Subcutaneous adipose tissue (tissue), 4 donors: ENCODE results near the gene PPAT. TPM values are rescaled to one million over a fixed set of nuclear protein-coding genes. Genes with fewer than 3 reads are reported as not detected.

Experiments used
- CTCF ChIP-seq: fragments of 450-650 bp; IDR thresholded peaks from one replicate; pipeline ENCODE4 v1.5.1; 2016; ENCODE audit warnings: low read depth, mild to moderate bottlenecking, control low read depth, antibody characterized with exemption, moderate library complexity
- total RNA-seq, 4 donors: library from RNA; depleted of rRNA; stranded (reverse); fragments of >200 nt; gene quantifications; one replicate each; pipeline ENCODE4 v1.1.0, GENCODE V29; 2016

PPAT gene
- total RNA-seq, 4 donors from 2014 or later = 4.1 to 5.7 (median 4.5) TPM

- no peak for TF ChIP-seq CTCF
These were observed 14.9 kb upstream of the PPAT start for GRCh38 chr4:56450342-56450741.

GRCh38 chr4:56448301-56448700 is 12.9 kb upstream of the PPAT start:
- no peak for TF ChIP-seq CTCF

GRCh38 chr4:56445699-56446098 is 10.3 kb upstream of the PPAT start:
- TF ChIP-seq CTCF = no peak

- no peak for TF ChIP-seq CTCF
These were observed 9.3 kb upstream of the PPAT start for GRCh38 chr4:56444719-56445118.

- TF ChIP-seq CTCF = no peak
These were observed 5.6 kb upstream of the PPAT start for GRCh38 chr4:56440983-56441382.

- no peak for TF ChIP-seq CTCF
These were observed 3.4 kb upstream of the PPAT start for GRCh38 chr4:56438766-56439165.

- TF ChIP-seq CTCF = no peak
These were observed 746 bp downstream of the PPAT start for GRCh38 chr4:56434599-56435139.
